IPS DF 4.7 (cell line): Measurements from ENCODE around the gene LRRC56.

ENCODE experiments used
- DNase-seq: peaks from one replicate; pipeline ENCODE4 v3.0.0-alpha.2; 2013; ENCODE audit warnings: low spot score; ENCODE audit errors: extremely low read depth

The LRRC56 gene

GRCh38 chr11:520428-521176, 16.7 kb upstream of the LRRC56 start:
- DNase-seq, result no peak

- no peak for DNase-seq
These were observed 16.1 kb upstream of the LRRC56 start for GRCh38 chr11:521177-521688.

GRCh38 chr11:526192-526591, 11.1 kb upstream of the LRRC56 start:
- no peak for DNase-seq

- no peak for DNase-seq
These were observed 9.0 kb upstream of the LRRC56 start for GRCh38 chr11:528166-528814.

GRCh38 chr11:528815-529727, 8.3 kb upstream of the LRRC56 start:
- no peak for DNase-seq

GRCh38 chr11:529728-530411, 7.5 kb upstream of the LRRC56 start:
- DNase-seq, result no peak

- no peak for DNase-seq
These were observed 6.1 kb upstream of the LRRC56 start for GRCh38 chr11:530960-531831.

- DNase-seq, result no peak
These were observed 5.3 kb upstream of the LRRC56 start for GRCh38 chr11:531919-532526.

- no peak for DNase-seq
These were observed 4.8 kb upstream of the LRRC56 start for GRCh38 chr11:532527-532985.

- DNase-seq, result no peak
These were observed 4.2 kb upstream of the LRRC56 start for GRCh38 chr11:532986-533585.

- no peak for DNase-seq
These were observed 3.5 kb upstream of the LRRC56 start for GRCh38 chr11:533586-534395.

- DNase-seq, result no peak
These were observed 2.7 kb upstream of the LRRC56 start for GRCh38 chr11:534396-535209.

GRCh38 chr11:535210-535518, 2.2 kb upstream of the LRRC56 start:
- DNase-seq, result no peak

- DNase-seq, result no peak
These were observed 1.5 kb upstream of the LRRC56 start, which contains the start of gene HRAS for GRCh38 chr11:535519-536454. HRAS (minus strand) TSS chr11:535576.

- no peak for DNase-seq
These were observed 499 bp downstream of the LRRC56 start for GRCh38 chr11:537622-538430.
